Natural killer cell treated with Interleukin-12 subunit alpha and Interleukin-12 subunit beta and Interleukin-15 and Interleukin-18, amount 100 ng/mL, for 72 hours (primary cell): ENCODE data around the gene GRXCR1. TPM values are rescaled to one million over a fixed set of nuclear protein-coding genes. Genes with fewer than 3 reads are reported as not detected.

Experiments used
- ATAC-seq, 2 donors: fragments of 150-1000 bp; cut with Tn5 transposase in 1 of 2; sonication (Bioruptor Pico), chemical (Tn5 transposase) in 1 of 2; 2 replicates each; pipeline ENCODE4 v1.10.0; 2021
- DNase-seq: peaks from one replicate; pipeline ENCODE4 v3.0.0; 2022; ENCODE audit warnings: low spot score
- H3K27ac Mint-ChIP-seq, 2 donors: 1 replicate in 1 of 2; 2 replicates in 1 of 2; pipeline ENCODE4 v1.8.0; 2022; ENCODE audit warnings: mixed read lengths in 2 of 2, mild to moderate bottlenecking in 1 of 2, moderate library complexity in 1 of 2
- H3K27me3 Mint-ChIP-seq, 2 donors: 1 replicate in 1 of 2; 2 replicates in 1 of 2; pipeline ENCODE4 v1.8.0; 2022; ENCODE audit warnings: mixed read lengths in 2 of 2
- H3K36me3 Mint-ChIP-seq: one replicate; pipeline ENCODE4 v1.8.0; 2022; ENCODE audit warnings: mixed read lengths
- H3K4me1 Mint-ChIP-seq, 2 donors: 1 replicate in 1 of 2; 2 replicates in 1 of 2; pipeline ENCODE4 v1.8.0; 2022; ENCODE audit warnings: low read depth in 2 of 2, mixed read lengths in 2 of 2, mild to moderate bottlenecking in 1 of 2
- H3K4me3 Mint-ChIP-seq: one replicate; pipeline ENCODE4 v1.8.0; 2022; ENCODE audit warnings: mixed read lengths
- H3K9me3 Mint-ChIP-seq: 2 replicates; pipeline ENCODE4 v1.8.0; 2022; ENCODE audit warnings: mixed read lengths
- total RNA-seq, 2 donors: library from RNA; stranded (reverse); gene quantifications; one replicate each; pipeline ENCODE4 v1.2.3, GENCODE V29; 2022

Gene GRXCR1
- total RNA-seq, result not detected

DNA sequence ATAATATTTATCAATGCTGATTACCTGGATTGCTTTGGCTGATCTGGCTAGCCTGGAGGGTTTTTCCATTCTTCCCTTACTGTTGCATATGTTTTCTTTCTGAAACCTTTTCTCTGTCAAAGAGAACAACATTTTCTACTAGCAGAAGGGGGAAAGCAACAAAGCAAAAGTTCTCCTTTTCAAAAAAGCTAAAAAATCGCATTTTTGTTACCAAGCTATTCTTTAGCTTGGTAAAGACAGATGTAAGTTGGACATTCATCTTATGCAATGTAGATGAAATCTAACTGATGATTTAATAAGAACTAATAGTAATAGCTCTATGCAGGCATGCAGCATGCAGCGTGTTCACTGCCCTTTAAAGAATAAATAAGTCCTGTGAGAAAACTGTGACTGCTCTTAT is at the start of gene GRXCR1:
TSS of gene GRXCR1 (plus strand) at position 301 of the 400 bp plus-strand sequence. CDS start 554 bp downstream, outside the sequence.
- no peak within 1 kb of the TSS for H3K4me3 Mint-ChIP-seq
- no peak within 1 kb of the TSS for H3K27ac Mint-ChIP-seq
- no peaks in the 10 kb centered on the region for H3K36me3 Mint-ChIP-seq
- DNase-seq, result no peak
- ATAC-seq, result no peak
- peaks cover 3 to 32% of the 10 kb centered on the region in 2 donors for H3K27me3 Mint-ChIP-seq
- peaks cover 7% of the 10 kb centered on the region for H3K9me3 Mint-ChIP-seq
- H3K4me1 Mint-ChIP-seq, result no peaks in the 10 kb centered on the region

DNA sequence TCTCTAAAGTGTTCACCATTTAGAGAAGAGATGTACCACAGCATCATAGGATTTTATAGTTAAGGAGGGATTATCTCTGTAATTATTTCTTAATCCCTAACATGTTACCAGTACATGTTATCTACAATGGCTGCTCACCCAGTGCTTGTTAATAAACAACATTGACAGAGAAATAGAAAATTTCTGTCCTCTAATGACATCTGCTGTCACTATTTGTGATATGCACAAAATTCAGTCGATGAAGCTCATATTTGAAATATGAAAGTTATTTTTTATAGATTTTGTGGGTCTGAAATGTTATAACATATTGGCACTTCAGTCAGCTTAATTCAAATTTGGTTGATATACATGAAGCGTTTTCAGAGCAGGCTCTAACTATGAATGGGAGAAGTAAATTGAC is 48.8 kb upstream of the GRXCR1 start:
- H3K4me1 Mint-ChIP-seq, result no peaks in the 10 kb centered on the region
- peaks cover 7 to 10% of the 10 kb centered on the region in 2 donors for H3K27me3 Mint-ChIP-seq
- H3K27ac Mint-ChIP-seq, result no peak overlapping the region
- DNase-seq, result no peak
- no peak for ATAC-seq
- no peak overlapping the region for H3K4me3 Mint-ChIP-seq
- H3K9me3 Mint-ChIP-seq, result no peaks in the 10 kb centered on the region
- no peaks in the 10 kb centered on the region for H3K36me3 Mint-ChIP-seq

DNA sequence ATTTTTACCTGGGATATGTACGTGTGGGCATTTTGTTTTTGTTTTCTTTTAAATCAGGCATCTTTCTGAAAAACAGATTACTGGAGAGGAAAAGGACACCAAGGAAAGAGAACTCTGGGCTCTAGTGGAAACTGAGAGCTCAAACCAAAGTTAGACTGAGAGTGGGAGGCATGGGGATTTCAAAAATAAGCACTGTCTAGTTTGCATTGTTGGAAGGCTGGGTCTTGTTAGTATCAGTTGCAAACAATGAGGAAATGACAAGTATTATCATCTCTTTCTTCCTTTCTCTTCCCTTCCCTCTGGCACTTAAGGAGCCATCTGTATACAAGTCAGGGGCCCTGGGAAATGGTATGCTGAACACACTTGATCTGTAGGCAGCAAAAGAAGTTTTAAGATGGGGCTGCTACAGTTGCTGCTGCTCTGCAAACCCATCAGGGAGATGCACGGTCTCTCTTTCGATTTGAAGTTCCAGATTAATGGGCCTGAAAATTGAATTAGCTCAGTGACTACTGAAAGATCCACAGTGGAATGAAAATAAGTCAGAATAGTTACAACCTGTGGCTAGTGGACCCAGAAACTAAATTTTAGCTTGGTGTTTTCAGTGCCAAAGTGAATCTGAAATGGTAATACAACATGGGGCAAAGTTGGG is 48.0 kb upstream of the GRXCR1 start:
- H3K27me3 Mint-ChIP-seq, result peaks cover 7 to 13% of the 10 kb centered on the region in 2 donors
- H3K4me1 Mint-ChIP-seq, result no peaks in the 10 kb centered on the region
- no peak for ATAC-seq
- H3K9me3 Mint-ChIP-seq, result no peaks in the 10 kb centered on the region
- no peak for DNase-seq
- H3K4me3 Mint-ChIP-seq, result no peak overlapping the region
- no peak overlapping the region for H3K27ac Mint-ChIP-seq
- H3K36me3 Mint-ChIP-seq, result no peaks in the 10 kb centered on the region

DNA sequence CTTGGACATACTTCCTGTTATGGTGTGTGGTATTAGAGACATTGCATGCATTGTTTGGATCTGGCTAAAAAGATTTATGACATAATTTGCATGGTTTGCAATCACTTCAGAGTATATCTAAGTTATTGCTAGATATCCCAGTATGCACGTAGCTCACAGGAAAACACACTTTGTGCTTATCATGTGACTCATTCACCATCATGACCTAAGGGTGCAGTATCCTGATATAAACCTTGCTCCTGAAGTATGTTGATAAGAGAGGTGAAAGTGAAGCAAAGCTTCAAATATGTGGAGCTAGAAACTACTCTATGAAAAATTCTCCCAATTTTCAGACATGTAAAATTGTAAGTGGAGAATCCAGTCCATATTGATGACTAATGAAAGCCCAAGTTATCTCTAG is 46.9 kb upstream of the GRXCR1 start:
- Mint-ChIP-seq H3K27ac (no peak overlapping the region), H3K4me3 (no peak overlapping the region), H3K36me3 (peaks cover 10% of the 10 kb centered on the region), H3K4me1 (no peaks in the 10 kb centered on the region), H3K27me3 (peaks cover 15 to 18% of the 10 kb centered on the region in 2 donors), H3K9me3 (peaks cover 10% of the 10 kb centered on the region)
- DNase-seq, result no peak
- no peak for ATAC-seq

DNA sequence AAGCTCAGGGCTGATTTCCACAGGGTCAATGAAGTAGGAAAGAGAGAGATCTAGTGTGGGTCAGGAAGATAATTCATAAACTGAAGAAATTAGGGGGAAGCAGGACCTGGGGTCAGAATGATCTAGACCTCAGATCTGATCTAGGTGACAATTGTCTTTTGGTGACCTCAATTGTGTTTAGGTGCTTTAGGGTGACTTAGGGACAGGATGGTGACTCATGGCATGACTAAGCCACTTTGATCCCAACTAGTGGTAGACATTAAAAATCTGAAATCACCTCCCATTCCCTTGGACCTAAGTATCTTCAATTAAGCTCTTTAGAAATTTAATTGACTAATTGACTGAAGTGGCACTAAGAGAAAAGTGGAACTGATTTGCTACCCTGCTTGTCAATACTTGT is 36.7 kb upstream of the GRXCR1 start:
- Mint-ChIP-seq H3K27me3 (peaks cover 12 to 43% of the 10 kb centered on the region in 2 donors), H3K4me3 (no peak overlapping the region), H3K36me3 (peaks cover under 1% of the 10 kb centered on the region), H3K9me3 (no peaks in the 10 kb centered on the region), H3K4me1 (no peaks in the 10 kb centered on the region), H3K27ac (no peak overlapping the region)
- no peak for DNase-seq
- ATAC-seq, result no peak

DNA sequence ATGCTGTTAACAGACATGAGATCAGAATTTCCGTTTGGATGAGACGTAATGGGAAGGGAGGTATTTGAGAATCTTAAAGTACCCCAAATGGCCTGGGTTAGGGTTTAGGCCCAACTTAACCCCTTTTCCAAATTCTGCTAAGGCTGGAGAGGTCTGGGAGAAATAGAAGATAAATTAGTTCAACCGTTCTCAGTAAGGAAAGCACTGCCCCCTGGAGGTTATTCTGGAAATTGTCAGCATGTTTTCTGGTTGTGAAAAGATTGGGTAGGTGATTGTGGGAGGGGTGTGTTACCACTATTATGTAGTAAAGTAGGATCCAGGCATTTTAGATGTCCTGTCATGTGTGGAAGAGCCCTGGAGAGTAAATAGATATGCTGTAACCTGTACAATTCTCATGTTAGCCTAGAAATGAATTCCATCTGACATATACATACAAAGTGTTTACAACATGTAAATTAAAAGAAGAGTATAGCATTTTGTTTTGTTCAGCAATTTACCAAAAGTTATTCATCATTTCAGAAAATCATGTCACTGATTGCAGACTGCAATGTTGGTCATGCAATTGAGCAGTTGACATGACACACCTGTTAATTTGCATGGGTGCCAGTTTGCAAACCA is 26.8 kb upstream of the GRXCR1 start:
- peak in 1 of 2 donors; percentile 61 for ATAC-seq
- peaks cover 0 to 6% of the 10 kb centered on the region in 2 donors for H3K4me1 Mint-ChIP-seq
- H3K9me3 Mint-ChIP-seq, result no peaks in the 10 kb centered on the region
- no peaks in the 10 kb centered on the region for H3K36me3 Mint-ChIP-seq
- no peak overlapping the region for H3K27ac Mint-ChIP-seq
- H3K4me3 Mint-ChIP-seq, result no peak overlapping the region
- peaks cover 28 to 53% of the 10 kb centered on the region in 2 donors for H3K27me3 Mint-ChIP-seq
- DNase-seq, result peak; percentile 69

DNA sequence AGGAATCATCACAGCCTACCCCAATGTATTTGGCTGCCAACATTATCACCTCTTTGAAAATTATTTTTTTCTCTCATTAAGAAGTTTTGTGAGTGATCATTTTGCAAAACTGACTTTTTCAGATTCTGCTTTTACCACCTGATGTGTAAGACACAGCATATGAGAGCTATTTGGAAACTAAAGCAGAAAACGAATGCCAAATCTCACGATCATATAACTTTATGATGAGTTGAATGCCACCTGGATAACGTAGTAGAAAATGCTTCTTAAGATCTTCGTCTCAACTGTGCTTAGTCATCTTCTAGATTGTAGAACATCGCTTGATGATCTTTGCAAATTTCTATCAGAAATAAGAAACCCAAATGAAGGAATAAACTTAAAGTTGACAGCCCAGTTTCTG is 21.3 kb upstream of the GRXCR1 start:
- no peak overlapping the region for H3K27ac Mint-ChIP-seq
- no peaks in the 10 kb centered on the region for H3K9me3 Mint-ChIP-seq
- no peaks in the 10 kb centered on the region for H3K36me3 Mint-ChIP-seq
- H3K4me1 Mint-ChIP-seq, result no peaks in the 10 kb centered on the region
- no peak overlapping the region for H3K4me3 Mint-ChIP-seq
- H3K27me3 Mint-ChIP-seq, result peaks cover 28 to 50% of the 10 kb centered on the region in 2 donors
- DNase-seq (no peak), ATAC-seq (no peak)

DNA sequence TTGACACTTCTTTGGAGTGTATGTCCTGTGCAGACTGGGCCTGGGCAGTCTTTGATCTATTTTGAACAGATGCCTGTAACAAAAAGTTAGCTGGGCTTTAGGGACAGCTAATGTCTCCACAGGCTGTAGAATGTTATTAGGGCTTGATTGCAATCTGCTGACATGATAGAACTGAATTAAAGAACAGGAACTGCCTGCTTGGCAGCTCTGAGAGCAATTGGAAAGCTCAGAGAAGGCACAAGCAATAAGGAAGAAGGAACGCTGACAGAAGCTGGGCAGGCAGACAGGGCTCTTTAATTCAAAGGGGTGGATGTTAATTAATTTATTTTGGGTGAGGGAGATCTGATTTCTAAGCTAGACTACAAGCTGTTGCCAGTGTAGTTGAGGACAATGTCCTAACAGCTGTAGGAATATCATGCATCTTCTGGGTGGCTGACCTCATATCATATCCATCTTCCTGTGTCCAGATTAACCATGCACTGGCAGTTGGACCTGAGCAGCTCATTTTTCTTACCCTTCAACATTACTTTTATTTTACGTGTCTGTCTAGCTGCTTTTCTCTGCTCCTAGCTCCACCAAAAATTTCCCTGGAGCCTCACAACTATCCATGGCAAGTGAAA is 20.7 kb upstream of the GRXCR1 start:
- DNase-seq (no peak), ATAC-seq (no peak)
- Mint-ChIP-seq H3K9me3 (no peaks in the 10 kb centered on the region), H3K27me3 (peaks cover 25 to 46% of the 10 kb centered on the region in 2 donors), H3K36me3 (no peaks in the 10 kb centered on the region), H3K27ac (no peak overlapping the region), H3K4me3 (no peak overlapping the region), H3K4me1 (no peaks in the 10 kb centered on the region)

DNA sequence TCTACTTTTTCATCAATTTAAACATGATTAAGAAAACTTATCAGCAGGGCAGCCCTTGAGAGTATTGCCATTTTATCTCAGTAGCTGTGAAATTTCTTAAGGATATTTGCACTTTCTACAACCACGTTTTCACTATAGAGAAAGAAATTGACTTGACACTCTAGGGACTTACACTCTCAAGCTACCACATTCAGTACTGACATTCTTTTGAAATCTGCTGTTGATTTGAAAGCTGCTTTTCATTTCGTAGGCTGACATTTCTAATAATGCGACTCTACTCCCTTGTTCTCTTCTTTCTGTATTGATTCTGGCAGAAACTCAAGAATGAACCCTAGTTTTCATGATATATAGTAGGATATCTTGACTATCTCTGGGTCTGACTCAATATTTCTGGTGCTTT is 13.7 kb upstream of the GRXCR1 start:
- Mint-ChIP-seq H3K9me3 (peaks cover 2% of the 10 kb centered on the region), H3K36me3 (no peaks in the 10 kb centered on the region), H3K27ac (no peak overlapping the region), H3K4me3 (no peak overlapping the region), H3K4me1 (no peaks in the 10 kb centered on the region), H3K27me3 (peaks cover 20 to 26% of the 10 kb centered on the region in 2 donors)
- ATAC-seq (no peak), DNase-seq (no peak)

DNA sequence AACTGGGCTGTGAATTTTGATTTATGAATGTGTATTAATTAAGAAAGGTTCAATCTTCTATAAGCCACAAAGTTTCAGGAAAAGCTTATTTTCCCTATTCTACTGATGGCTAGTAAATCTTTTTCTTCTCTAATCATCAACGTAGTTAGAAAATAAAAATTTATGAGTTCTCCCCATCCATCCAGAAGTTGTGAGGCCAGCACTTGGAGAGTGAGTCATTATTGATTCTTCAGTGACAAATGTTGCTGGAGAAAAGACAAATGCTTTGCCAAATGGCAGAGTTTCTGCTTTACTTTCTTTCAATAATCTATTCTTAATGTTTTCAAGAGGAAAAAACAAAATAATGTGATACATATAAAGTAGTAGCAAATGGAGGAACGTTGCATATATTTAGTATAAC is 11.3 kb upstream of the GRXCR1 start:
- Mint-ChIP-seq H3K36me3 (peaks cover 10% of the 10 kb centered on the region), H3K4me1 (no peaks in the 10 kb centered on the region), H3K4me3 (no peak overlapping the region), H3K9me3 (peaks cover 5% of the 10 kb centered on the region), H3K27me3 (peaks cover 21 to 24% of the 10 kb centered on the region in 2 donors), H3K27ac (no peak overlapping the region)
- ATAC-seq (no peak), DNase-seq (no peak)

DNA sequence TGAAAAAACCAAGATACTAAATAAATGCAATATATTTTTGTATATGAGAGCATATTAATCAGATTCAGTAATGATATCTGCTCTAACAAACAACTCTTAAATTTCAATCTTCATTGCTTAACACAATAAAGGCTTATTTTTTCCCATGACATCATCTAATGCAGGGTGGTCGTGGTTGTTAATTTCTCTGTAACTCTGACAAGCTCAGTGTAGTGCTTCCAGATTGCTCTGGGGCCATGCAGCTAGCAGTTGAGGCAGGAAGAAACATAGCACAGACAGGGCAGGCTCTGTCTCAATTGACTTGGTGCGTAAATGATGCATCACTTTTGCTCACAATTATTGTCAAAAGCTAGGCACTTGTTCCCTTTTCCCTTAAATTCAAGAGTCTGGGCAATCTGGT is 869 bp upstream of the GRXCR1 start:
- H3K9me3 Mint-ChIP-seq, result peaks cover 10% of the 10 kb centered on the region
- no peak overlapping the region for H3K4me3 Mint-ChIP-seq
- ATAC-seq (no peak), DNase-seq (no peak)
- H3K36me3 Mint-ChIP-seq, result peaks cover 4% of the 10 kb centered on the region
- no peaks in the 10 kb centered on the region for H3K4me1 Mint-ChIP-seq
- no peak overlapping the region for H3K27ac Mint-ChIP-seq
- H3K27me3 Mint-ChIP-seq, result peaks cover 3 to 37% of the 10 kb centered on the region in 2 donors

DNA sequence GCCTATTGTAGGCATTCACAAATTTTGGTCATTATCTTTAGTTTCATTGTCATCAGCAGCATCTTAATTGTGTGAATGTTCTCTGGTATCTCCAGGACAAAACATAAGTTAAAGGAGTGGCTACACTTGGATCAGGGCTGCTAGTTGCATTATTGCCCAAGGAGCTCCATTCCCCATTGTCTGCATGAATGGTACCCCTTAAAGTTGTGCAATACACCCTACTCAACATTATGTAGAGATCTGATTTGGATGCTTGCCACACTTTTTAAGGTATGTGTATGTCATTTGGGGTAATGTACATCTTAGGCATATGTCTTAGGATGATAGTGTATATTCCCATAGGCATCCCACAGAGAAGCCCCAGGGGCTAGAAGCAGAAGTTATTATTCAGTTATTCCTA is 2.9 kb downstream of the GRXCR1 start:
- Mint-ChIP-seq H3K36me3 (no peaks in the 10 kb centered on the region), H3K27ac (no peak overlapping the region), H3K27me3 (peaks cover 3 to 18% of the 10 kb centered on the region in 2 donors), H3K9me3 (no peaks in the 10 kb centered on the region), H3K4me1 (no peaks in the 10 kb centered on the region), H3K4me3 (no peak overlapping the region)
- DNase-seq, result no peak
- ATAC-seq, result no peak

DNA sequence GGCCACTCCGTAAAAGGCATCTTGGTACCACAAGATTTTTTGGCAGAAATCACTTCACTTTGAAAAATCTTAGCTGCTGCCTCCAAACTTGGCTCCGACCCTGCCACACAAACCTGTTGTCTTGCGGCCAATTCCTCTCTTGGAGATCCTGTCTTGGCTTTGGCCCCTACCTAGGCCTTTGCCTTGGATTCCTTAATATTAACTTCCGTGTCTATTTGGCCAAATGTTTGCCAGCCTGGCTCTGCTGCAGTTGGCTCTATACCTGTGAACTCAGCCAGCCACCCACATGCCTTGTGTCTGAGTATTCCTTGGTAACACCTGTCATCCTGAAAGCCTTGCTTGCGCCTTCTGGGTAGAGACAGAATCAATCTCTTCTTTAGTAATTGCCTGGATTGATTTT is 12.5 kb downstream of the GRXCR1 start:
- Mint-ChIP-seq H3K27me3 (peaks cover 5% of the 10 kb centered on the region in 2 donors), H3K4me3 (no peak overlapping the region), H3K27ac (no peak overlapping the region), H3K4me1 (no peaks in the 10 kb centered on the region), H3K9me3 (peaks cover 7% of the 10 kb centered on the region), H3K36me3 (no peaks in the 10 kb centered on the region)
- no peak for DNase-seq
- no peak for ATAC-seq

DNA sequence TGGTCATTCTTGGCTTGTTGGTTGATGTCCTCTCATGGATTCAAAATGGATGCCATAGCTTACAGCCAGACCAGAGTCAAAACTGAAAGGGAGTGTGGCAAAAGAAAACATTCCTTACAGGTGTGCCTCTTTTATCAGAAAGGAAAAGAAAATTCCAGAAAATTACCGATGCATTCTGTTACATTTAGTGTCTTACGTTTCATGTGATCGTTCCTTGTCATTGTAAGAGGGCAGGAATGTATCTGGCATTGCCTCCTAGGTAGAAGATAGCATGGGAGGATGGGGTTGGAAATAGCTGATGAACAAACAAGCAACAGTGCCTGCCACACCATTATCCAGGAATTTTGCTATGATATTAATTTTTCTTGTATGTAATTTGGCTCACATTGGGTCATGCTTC is 13.1 kb downstream of the GRXCR1 start:
- Mint-ChIP-seq H3K4me1 (no peaks in the 10 kb centered on the region), H3K9me3 (peaks cover 7% of the 10 kb centered on the region), H3K27ac (no peak overlapping the region), H3K4me3 (no peak overlapping the region), H3K36me3 (no peaks in the 10 kb centered on the region), H3K27me3 (peaks cover 5 to 7% of the 10 kb centered on the region in 2 donors)
- ATAC-seq (no peak), DNase-seq (no peak)
